ENCODE data around the gene FPR2.

Gene FPR2

GRCh38 chr19:51808333-51808986 lies 47.5 kb downstream of the FPR2 start:
- CTCF ChIA-PET = no interaction called here
- no peak for TF ChIP-seq CTCF (IDR thresholded peaks at IDR 0.05; ENCODE audit: control extremely low read depth, extremely low read depth, low read depth, missing control alignments)
- POLR2A ChIA-PET = no interaction called here
- DNase-seq (ENCODE audit: extremely low spot score) = no peak

- POLR2A ChIA-PET = no interaction called here
- no peak for DNase-seq (ENCODE audit: extremely low spot score)
- CTCF ChIA-PET = no interaction called here
- no peak for TF ChIP-seq CTCF (IDR thresholded peaks at IDR 0.05; ENCODE audit: control extremely low read depth, extremely low read depth, low read depth, missing control alignments)
These were observed 48.8 kb downstream of the FPR2 start for GRCh38 chr19:51809787-51810186.

GRCh38 chr19:51810223-51810622 lies 49.2 kb downstream of the FPR2 start:
- ChIA-PET POLR2A (no interaction called here), CTCF (no interaction called here)
- TF ChIP-seq CTCF (IDR thresholded peaks at IDR 0.05; ENCODE audit: control extremely low read depth, extremely low read depth, low read depth, missing control alignments) = no peak
- no peak for DNase-seq (ENCODE audit: extremely low spot score)

GRCh38 chr19:51811344-51811743 lies 50.4 kb downstream of the FPR2 start:
- ChIA-PET POLR2A (no interaction called here), CTCF (no interaction called here)
- no peak for DNase-seq (ENCODE audit: extremely low spot score)
- no peak for TF ChIP-seq CTCF (IDR thresholded peaks at IDR 0.05; ENCODE audit: control extremely low read depth, extremely low read depth, low read depth, missing control alignments)

GRCh38 chr19:51815043-51815442 lies 54.1 kb downstream of the FPR2 start:
- POLR2A ChIA-PET = no interaction called here
- CTCF ChIA-PET = no interaction called here
- no peak for TF ChIP-seq CTCF (IDR thresholded peaks at IDR 0.05; ENCODE audit: control extremely low read depth, extremely low read depth, low read depth, missing control alignments)

GRCh38 chr19:51816711-51817110 lies 55.7 kb downstream of the FPR2 start:
- no peak for DNase-seq (ENCODE audit: extremely low spot score)
- ChIA-PET POLR2A (no interaction called here), CTCF (no interaction called here)
- no peak for TF ChIP-seq CTCF (IDR thresholded peaks at IDR 0.05; ENCODE audit: control extremely low read depth, extremely low read depth, low read depth, missing control alignments)

More at GRCh38 chr19:51815043-51815442, 54.1 kb downstream of the FPR2 start:
- DNase-seq (ENCODE audit: extremely low spot score) = no peak

GRCh38 chr19:51820011-51820410 lies 59.0 kb downstream of the FPR2 start:
- no peak for DNase-seq (ENCODE audit: extremely low spot score)
- ChIA-PET CTCF (no interaction called here), POLR2A (no interaction called here)
- no peak for TF ChIP-seq CTCF (IDR thresholded peaks at IDR 0.05; ENCODE audit: control extremely low read depth, extremely low read depth, low read depth, missing control alignments)

All from GM10248 (cell line).